ENCODE results near the gene AKAP13.

Gene AKAP13

GRCh38 chr15:85642693-85643066 lies 262.3 kb downstream of the AKAP13 start:
- Mint-ChIP-seq H3K4me3 (peak overlapping the region; percentile 24 to 34 (median 26)), H3K27me3 (ENCODE audit: low read depth) (no peaks in the 10 kb centered on the region), H3K4me1 (peaks cover 38% of the 10 kb centered on the region), H3K36me3 (ENCODE audit: low read depth) (peaks cover 45% of the 10 kb centered on the region), H3K27ac (peak overlapping the region; percentile 89 to 96 (median 95)), H3K9me3 (no peaks in the 10 kb centered on the region)
- TF ChIP-seq CTCF (IDR thresholded peaks at IDR 0.05; ENCODE audit: unreplicated experiment in 3 of 3) = no peak

GRCh38 chr15:85646538-85647091 lies 266.2 kb downstream of the AKAP13 start:
- Mint-ChIP-seq H3K4me1 (peaks cover 32% of the 10 kb centered on the region), H3K27ac (peak overlapping the region in 2 of 3 experiments; percentile 1 to 10), H3K9me3 (no peaks in the 10 kb centered on the region), H3K27me3 (ENCODE audit: low read depth) (no peaks in the 10 kb centered on the region), H3K4me3 (no peak overlapping the region), H3K36me3 (ENCODE audit: low read depth) (peaks cover 38% of the 10 kb centered on the region)
- TF ChIP-seq CTCF (IDR thresholded peaks at IDR 0.05; ENCODE audit: unreplicated experiment in 3 of 3) = no peak

- no peaks in the 10 kb centered on the region for H3K9me3 Mint-ChIP-seq
- H3K4me3 Mint-ChIP-seq = no peak overlapping the region
- H3K4me1 Mint-ChIP-seq = peaks cover 10% of the 10 kb centered on the region
- H3K36me3 Mint-ChIP-seq (ENCODE audit: low read depth) = peaks cover 47% of the 10 kb centered on the region
- peak overlapping the region; percentile 12 to 62 (median 45) for H3K27ac Mint-ChIP-seq
- no peak for TF ChIP-seq CTCF (IDR thresholded peaks at IDR 0.05; ENCODE audit: unreplicated experiment in 3 of 3)
- no peaks in the 10 kb centered on the region for H3K27me3 Mint-ChIP-seq (ENCODE audit: low read depth)
These were observed 269.0 kb downstream of the AKAP13 start for GRCh38 chr15:85649372-85649771.

GRCh38 chr15:85651548-85651947 lies 271.1 kb downstream of the AKAP13 start:
- no peak overlapping the region for H3K4me3 Mint-ChIP-seq
- no peak for TF ChIP-seq CTCF (IDR thresholded peaks at IDR 0.05; ENCODE audit: unreplicated experiment in 3 of 3)
- no peaks in the 10 kb centered on the region for H3K27me3 Mint-ChIP-seq (ENCODE audit: low read depth)
- H3K36me3 Mint-ChIP-seq (ENCODE audit: low read depth) = peaks cover 42% of the 10 kb centered on the region
- peaks cover 10% of the 10 kb centered on the region for H3K4me1 Mint-ChIP-seq
- H3K9me3 Mint-ChIP-seq = no peaks in the 10 kb centered on the region
- H3K27ac Mint-ChIP-seq = no peak overlapping the region

GRCh38 chr15:85652457-85652856 lies 272.1 kb downstream of the AKAP13 start:
- peaks cover 42% of the 10 kb centered on the region for H3K36me3 Mint-ChIP-seq (ENCODE audit: low read depth)
- no peak overlapping the region for H3K27ac Mint-ChIP-seq
- peaks cover 10% of the 10 kb centered on the region for H3K4me1 Mint-ChIP-seq
- no peak overlapping the region for H3K4me3 Mint-ChIP-seq
- no peaks in the 10 kb centered on the region for H3K27me3 Mint-ChIP-seq (ENCODE audit: low read depth)
- H3K9me3 Mint-ChIP-seq = no peaks in the 10 kb centered on the region
- no peak for TF ChIP-seq CTCF (IDR thresholded peaks at IDR 0.05; ENCODE audit: unreplicated experiment in 3 of 3)

- H3K27me3 Mint-ChIP-seq (ENCODE audit: low read depth) = no peaks in the 10 kb centered on the region
- peaks cover 60% of the 10 kb centered on the region for H3K36me3 Mint-ChIP-seq (ENCODE audit: low read depth)
- no peaks in the 10 kb centered on the region for H3K4me1 Mint-ChIP-seq
- H3K27ac Mint-ChIP-seq = no peak overlapping the region
- no peak overlapping the region for H3K4me3 Mint-ChIP-seq
- no peak for TF ChIP-seq CTCF (IDR thresholded peaks at IDR 0.05; ENCODE audit: unreplicated experiment in 3 of 3)
- no peaks in the 10 kb centered on the region for H3K9me3 Mint-ChIP-seq
These were observed 276.7 kb downstream of the AKAP13 start for GRCh38 chr15:85657132-85657531.
